ENCODE measurements around the gene ANXA8. TPM values are rescaled to one million over a fixed set of nuclear protein-coding genes. Genes with fewer than 3 reads are reported as not detected.
"Not testable (repeated sequence)": the region's sequence is repeated elsewhere in the genome, so short reads cannot be mapped to it uniquely, and the experiment has no call there.

ANXA8 gene
- total RNA-seq, 2 experiments from 2014 or later = 0.17 to 0.30 TPM

- H3K36me3 Mint-ChIP-seq (ENCODE audit: low read depth) = no peaks in the 10 kb centered on the region
- no peaks in the 10 kb centered on the region for H3K9me3 Mint-ChIP-seq
- POLR2A ChIA-PET = no interaction called here
- H3K27me3 Mint-ChIP-seq = peaks cover 14% of the 10 kb centered on the region
- H3K4me3 Mint-ChIP-seq = no peak overlapping the region
- no peaks in the 10 kb centered on the region for H3K4me1 Mint-ChIP-seq
- H3K27ac Mint-ChIP-seq = no peak overlapping the region
- no peak for DNase-seq
- CTCF ChIA-PET = no interaction called here
Measured at GRCh38 chr10:47456794-47457527, 27.0 kb downstream of the ANXA8 start.

GRCh38 chr10:47456079-47456785, 27.7 kb downstream of the ANXA8 start:
- ChIA-PET CTCF (no interaction called here), POLR2A (no interaction called here)
- no peak overlapping the region for H3K4me3 Mint-ChIP-seq

GRCh38 chr10:47455350-47456078, 28.4 kb downstream of the ANXA8 start:
- H3K27me3 Mint-ChIP-seq = peaks cover 12% of the 10 kb centered on the region
- H3K27ac Mint-ChIP-seq; H3K9me3 Mint-ChIP-seq; POLR2A ChIA-PET; CTCF ChIA-PET; H3K4me1 Mint-ChIP-seq; DNase-seq; H3K4me3 Mint-ChIP-seq; H3K36me3 Mint-ChIP-seq (ENCODE audit: low read depth): not testable (repeated sequence)

More at GRCh38 chr10:47456079-47456785, 27.7 kb downstream of the ANXA8 start:
- DNase-seq = no peak
- Mint-ChIP-seq H3K4me1 (no peaks in the 10 kb centered on the region), H3K27me3 (peaks cover 14% of the 10 kb centered on the region), H3K9me3 (no peaks in the 10 kb centered on the region), H3K27ac (no peak overlapping the region), H3K36me3 (ENCODE audit: low read depth) (no peaks in the 10 kb centered on the region)

- no peak for DNase-seq
- H3K4me3 Mint-ChIP-seq = no peak overlapping the region
- ChIA-PET POLR2A (no interaction called here), CTCF (no interaction called here)
- no peaks in the 10 kb centered on the region for H3K9me3 Mint-ChIP-seq
- no peak overlapping the region for H3K27ac Mint-ChIP-seq
- H3K27me3 Mint-ChIP-seq = peaks cover 12% of the 10 kb centered on the region
- H3K4me1 Mint-ChIP-seq = no peaks in the 10 kb centered on the region
- no peaks in the 10 kb centered on the region for H3K36me3 Mint-ChIP-seq (ENCODE audit: low read depth)
Measured at GRCh38 chr10:47454780-47455058, 29.2 kb downstream of the ANXA8 start.

- POLR2A ChIA-PET = no interaction called here
- H3K4me1 Mint-ChIP-seq = no peaks in the 10 kb centered on the region
- H3K27ac Mint-ChIP-seq = no peak overlapping the region
- peaks cover 9% of the 10 kb centered on the region for H3K27me3 Mint-ChIP-seq
- CTCF ChIA-PET = no interaction called here
- H3K9me3 Mint-ChIP-seq = no peaks in the 10 kb centered on the region
- DNase-seq = no peak
- no peaks in the 10 kb centered on the region for H3K36me3 Mint-ChIP-seq (ENCODE audit: low read depth)
- no peak overlapping the region for H3K4me3 Mint-ChIP-seq
Measured at GRCh38 chr10:47454008-47454779, 29.7 kb downstream of the ANXA8 start.

- no peak overlapping the region for H3K4me3 Mint-ChIP-seq
- ChIA-PET POLR2A (no interaction called here), CTCF (no interaction called here)
- no peaks in the 10 kb centered on the region for H3K9me3 Mint-ChIP-seq
- peaks cover 5% of the 10 kb centered on the region for H3K27me3 Mint-ChIP-seq
- H3K4me1 Mint-ChIP-seq = peaks cover 3% of the 10 kb centered on the region
- DNase-seq = no peak
- no peak overlapping the region for H3K27ac Mint-ChIP-seq
- H3K36me3 Mint-ChIP-seq (ENCODE audit: low read depth) = no peaks in the 10 kb centered on the region
Measured at GRCh38 chr10:47453141-47454007, 30.5 kb downstream of the ANXA8 start.

- Mint-ChIP-seq H3K27me3 (peaks cover 5% of the 10 kb centered on the region), H3K36me3 (ENCODE audit: low read depth) (no peaks in the 10 kb centered on the region), H3K27ac (no peak overlapping the region), H3K4me1 (peaks cover 4% of the 10 kb centered on the region), H3K9me3 (no peaks in the 10 kb centered on the region), H3K4me3 (no peak overlapping the region)
- POLR2A ChIA-PET = no interaction called here
- CTCF ChIA-PET = no interaction called here
- no peak for DNase-seq
Measured at GRCh38 chr10:47452495-47453140, 31.3 kb downstream of the ANXA8 start.

GRCh38 chr10:47451998-47452494, 31.9 kb downstream of the ANXA8 start:
- Mint-ChIP-seq H3K4me1 (peaks cover 4% of the 10 kb centered on the region), H3K27me3 (peaks cover 5% of the 10 kb centered on the region), H3K4me3 (no peak overlapping the region), H3K9me3 (no peaks in the 10 kb centered on the region), H3K36me3 (ENCODE audit: low read depth) (no peaks in the 10 kb centered on the region), H3K27ac (no peak overlapping the region)
- POLR2A ChIA-PET = no interaction called here
- CTCF ChIA-PET = no interaction called here
- no peak for DNase-seq

- DNase-seq = no peak
- H3K9me3 Mint-ChIP-seq = no peaks in the 10 kb centered on the region
- H3K4me1 Mint-ChIP-seq = peaks cover 4% of the 10 kb centered on the region
- no peak overlapping the region for H3K27ac Mint-ChIP-seq
- peaks cover 5% of the 10 kb centered on the region for H3K27me3 Mint-ChIP-seq
- POLR2A ChIA-PET = no interaction called here
- CTCF ChIA-PET = no interaction called here
- no peaks in the 10 kb centered on the region for H3K36me3 Mint-ChIP-seq (ENCODE audit: low read depth)
- no peak overlapping the region for H3K4me3 Mint-ChIP-seq
Measured at GRCh38 chr10:47451273-47451997, 32.5 kb downstream of the ANXA8 start.

GRCh38 chr10:47450442-47450841, 33.5 kb downstream of the ANXA8 start:
- Mint-ChIP-seq H3K27ac (no peak overlapping the region), H3K27me3 (peaks cover 5% of the 10 kb centered on the region), H3K4me1 (peaks cover 4% of the 10 kb centered on the region), H3K9me3 (peaks cover 6% of the 10 kb centered on the region), H3K36me3 (ENCODE audit: low read depth) (no peaks in the 10 kb centered on the region), H3K4me3 (no peak overlapping the region)
- no peak for DNase-seq
- ChIA-PET CTCF (interaction anchor here (1.2 kb wide), 1 partner anchor 18 kb away, joined by 3 read pairs; no protein-coding TSS in a partner anchor), POLR2A (no interaction called here)

GRCh38 chr10:47449979-47450378, 33.9 kb downstream of the ANXA8 start:
- Mint-ChIP-seq H3K27ac (no peak overlapping the region), H3K9me3 (peaks cover 10% of the 10 kb centered on the region), H3K36me3 (ENCODE audit: low read depth) (no peaks in the 10 kb centered on the region), H3K27me3 (peaks cover 5% of the 10 kb centered on the region), H3K4me3 (no peak overlapping the region), H3K4me1 (peaks cover 4% of the 10 kb centered on the region)
- ChIA-PET POLR2A (no interaction called here), CTCF (interaction anchor here (1.2 kb wide), 1 partner anchor 17 kb away, joined by 3 read pairs; no protein-coding TSS in a partner anchor)
- DNase-seq = no peak

Data from activated CD4-positive, alpha-beta T cell treated with anti-CD3 and anti-CD28 coated beads, Interleukin-2, amount 10 ng/mL, durations not matched to agents 7 days and 5 days (primary cell).